NCI-H1092 treated with DMSO at 0.1 percent for 48 hours (cell line): ENCODE results near the gene ZNF791.
"Not testable (repeated sequence)": the region's sequence is repeated elsewhere in the genome, so short reads cannot be mapped to it uniquely, and the experiment has no call there.

ENCODE experiments used
- DNase-seq: peaks from one replicate; lab custom pipeline; 2025; lab: John Stamatoyannopoulos, UW

Gene ZNF791

GRCh38 chr19:12610540-12611360 lies at the start of gene ZNF791, which contains the start of gene ZNF490:
Gene ZNF791 (plus strand): TSS chr19:12610920. CDS start chr19:12611080, 160 bp downstream.
Gene ZNF490 (minus strand): TSS chr19:12610813. CDS start chr19:12610680, 133 bp downstream.
- peak; percentile 97 for DNase-seq

DNA sequence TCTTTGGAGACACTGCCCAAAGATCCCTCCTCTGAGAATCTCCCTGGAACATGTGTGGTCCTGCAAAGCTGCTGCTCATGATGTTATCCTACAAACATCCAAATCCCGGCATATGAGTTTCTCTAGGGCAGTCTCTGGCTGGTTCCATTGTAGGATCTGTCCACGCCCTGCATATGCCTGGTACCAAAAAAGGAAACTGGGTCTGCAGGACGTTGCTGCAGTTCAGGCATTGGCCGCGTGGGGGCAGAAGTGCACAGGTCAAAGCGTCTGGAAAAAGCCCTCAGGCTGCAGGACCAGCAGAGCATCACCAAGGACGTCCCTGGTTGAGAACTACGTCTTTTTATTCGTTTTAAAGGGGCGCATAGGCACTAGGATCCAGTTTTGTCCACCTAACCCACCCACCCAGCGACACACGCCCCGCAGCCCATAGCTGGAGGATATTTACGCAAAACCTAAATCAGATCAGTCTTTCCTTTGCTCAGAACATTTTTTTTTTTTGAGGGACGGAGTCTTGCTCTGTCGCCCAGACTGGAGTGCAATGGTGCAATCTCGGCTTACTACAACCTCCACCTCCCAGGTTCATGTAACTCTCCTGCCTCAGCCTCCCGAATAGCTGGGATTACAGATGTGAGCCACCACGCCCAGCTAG lies 46.6 kb upstream of the ZNF791 start:
- DNase-seq = peak; percentile 75

- DNase-seq = not testable (repeated sequence)
These were observed 44.3 kb upstream of the ZNF791 start for GRCh38 chr19:12566380-12566779.

GRCh38 chr19:12567951-12568350 lies 42.8 kb upstream of the ZNF791 start:
- no peak for DNase-seq

DNA sequence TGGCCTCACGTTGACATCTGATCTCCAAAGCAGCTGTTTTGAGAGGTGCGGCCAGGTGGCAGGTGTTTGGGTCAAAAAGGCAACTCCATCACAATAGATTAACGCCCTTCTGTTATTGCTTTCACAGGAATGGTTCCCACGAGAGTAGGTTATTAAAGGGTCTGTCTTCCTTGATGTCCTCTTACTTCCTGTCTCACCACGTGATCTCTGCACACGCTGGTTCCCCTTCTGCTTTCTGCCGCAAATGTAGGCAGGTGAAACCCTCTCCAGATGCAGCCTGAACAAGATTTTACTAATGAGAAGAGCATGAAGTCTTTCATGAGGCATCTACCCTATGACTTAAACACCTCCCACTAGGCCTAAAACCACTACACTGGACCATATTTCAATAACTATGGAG lies 36.7 kb upstream of the ZNF791 start:
- peak; percentile 2 for DNase-seq

GRCh38 chr19:12578641-12579040 lies 32.1 kb upstream of the ZNF791 start:
- no peak for DNase-seq

- DNase-seq = no peak
These were observed 30.5 kb upstream of the ZNF791 start for GRCh38 chr19:12580180-12580694.

GRCh38 chr19:12581100-12581499 lies 29.6 kb upstream of the ZNF791 start:
- DNase-seq = no peak

DNA sequence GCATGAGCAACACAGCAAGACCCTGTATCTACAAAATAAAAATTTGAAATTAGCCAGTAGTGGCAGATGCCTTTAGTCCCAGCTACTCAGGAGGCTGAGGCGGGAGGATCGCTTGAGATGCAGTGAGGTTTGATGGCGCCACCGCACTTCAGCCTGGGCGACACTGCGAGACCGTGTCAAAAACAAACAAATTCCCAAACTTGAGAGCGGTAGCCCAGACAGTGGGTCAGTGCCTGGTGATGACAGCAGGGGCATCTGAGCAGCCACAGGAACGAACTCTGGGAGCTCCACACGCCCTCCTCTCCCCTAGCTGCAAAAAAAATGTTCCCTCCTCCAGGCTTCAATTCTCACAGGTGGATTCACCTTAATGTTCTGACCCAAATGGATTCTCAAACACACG lies 14.2 kb upstream of the ZNF791 start:
- DNase-seq = no peak

DNA sequence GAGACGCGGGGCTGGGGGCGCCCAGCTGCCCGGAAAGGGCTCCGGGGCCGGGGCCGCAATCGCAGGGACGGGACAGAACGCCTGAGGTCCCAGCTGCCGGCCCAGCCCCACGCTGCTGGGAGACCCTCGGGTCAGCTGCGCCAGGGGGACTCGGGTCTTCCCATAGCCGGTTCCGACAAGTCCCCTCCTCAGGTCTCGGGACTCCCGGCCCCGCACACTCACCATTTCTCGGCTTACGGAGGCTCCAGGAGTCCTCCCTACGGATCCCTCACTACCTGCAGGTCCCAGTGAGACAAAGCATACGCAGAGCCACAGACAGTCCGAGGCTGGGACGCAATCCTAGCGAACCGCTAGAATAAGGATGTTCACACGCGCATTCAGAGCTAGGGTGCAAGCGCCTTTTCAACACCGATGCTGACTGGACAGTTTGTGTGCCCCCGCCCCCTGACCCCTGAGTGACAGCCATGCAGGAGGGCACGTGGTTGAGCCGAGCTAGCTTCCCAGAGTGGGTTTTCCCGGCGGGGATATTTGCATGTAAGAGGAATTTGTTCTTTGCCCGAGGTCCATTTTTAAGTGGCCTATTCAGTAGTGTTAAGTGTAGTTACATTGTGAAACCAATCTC lies 13.7 kb upstream of the ZNF791 start:
- no peak for DNase-seq

DNA sequence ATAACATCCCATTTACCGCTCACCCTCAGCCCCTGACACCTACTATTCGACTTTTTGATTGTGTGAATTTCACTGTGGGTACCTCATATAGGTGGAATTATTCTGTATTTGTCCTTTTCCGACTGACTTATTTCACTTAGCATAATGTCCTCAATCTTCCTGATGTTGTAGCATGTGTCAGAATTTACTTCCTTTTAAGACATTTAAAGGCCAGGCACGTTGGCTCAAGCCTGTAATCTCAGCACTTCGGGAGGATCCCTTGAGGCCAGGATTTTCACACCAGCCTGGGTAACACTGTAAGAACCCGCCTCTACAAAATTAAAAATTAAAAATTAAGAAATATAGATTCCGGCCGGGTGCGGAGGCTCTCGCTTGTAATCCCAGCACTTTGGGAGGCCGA lies 13.1 kb upstream of the ZNF791 start:
- DNase-seq = no peak

DNA sequence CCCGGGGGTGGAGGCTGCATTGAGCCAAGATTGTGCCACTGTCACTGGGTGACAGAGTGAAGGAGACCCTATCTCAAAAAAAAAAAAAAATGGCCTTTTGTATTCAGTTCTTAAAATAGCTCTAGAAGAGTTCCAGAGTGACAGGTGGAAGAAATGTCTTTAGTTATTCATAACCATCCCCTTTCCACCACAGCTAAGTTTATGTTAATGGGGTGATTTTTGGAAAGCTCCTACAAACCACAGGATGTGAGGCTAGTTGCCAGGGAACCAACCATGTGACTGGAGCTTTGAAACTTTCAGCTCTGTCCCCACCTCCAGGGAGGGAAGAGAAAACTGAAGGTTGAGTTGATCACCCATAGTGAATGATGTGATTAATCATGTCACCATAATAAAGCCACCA lies 7.0 kb upstream of the ZNF791 start:
- no peak for DNase-seq

DNA sequence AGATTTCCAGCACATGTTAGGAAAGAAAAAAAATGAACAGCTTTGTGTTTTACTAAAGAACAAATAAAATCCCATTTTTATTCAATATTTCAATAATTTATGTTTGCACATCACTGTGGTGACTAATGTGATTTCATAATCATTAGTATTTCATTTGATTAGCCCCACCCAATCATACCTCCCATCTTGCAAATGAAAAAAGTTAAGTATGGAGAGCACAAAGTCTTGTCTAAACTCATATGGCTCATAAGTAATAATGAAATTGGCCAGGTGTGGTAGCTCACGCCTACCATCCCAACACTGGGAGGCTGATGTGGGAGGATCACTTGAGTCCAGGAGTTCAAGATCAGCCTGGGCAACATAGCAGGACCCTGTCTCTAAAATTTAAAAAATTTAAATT lies 3.9 kb upstream of the ZNF791 start:
- no peak for DNase-seq

DNA sequence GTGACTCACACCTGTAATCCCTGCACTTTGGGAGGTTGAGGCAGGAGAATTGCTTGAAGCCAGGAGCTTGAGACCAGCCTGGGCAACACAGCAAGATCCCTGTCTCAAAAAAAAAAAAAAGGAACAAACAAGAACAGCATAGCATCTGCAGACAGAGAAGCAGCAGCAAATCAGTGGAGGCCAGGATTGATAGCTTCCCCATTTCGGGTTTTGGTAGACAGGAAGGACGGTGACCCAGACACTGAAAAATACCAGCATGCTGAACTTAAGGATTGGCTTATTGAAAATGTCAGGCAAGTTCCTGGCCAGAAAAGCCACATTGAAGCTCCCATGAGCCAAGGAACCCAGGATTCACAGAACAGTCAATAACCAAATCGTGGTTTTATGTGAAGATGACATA lies 3.1 kb upstream of the ZNF791 start:
- no peak for DNase-seq

DNA sequence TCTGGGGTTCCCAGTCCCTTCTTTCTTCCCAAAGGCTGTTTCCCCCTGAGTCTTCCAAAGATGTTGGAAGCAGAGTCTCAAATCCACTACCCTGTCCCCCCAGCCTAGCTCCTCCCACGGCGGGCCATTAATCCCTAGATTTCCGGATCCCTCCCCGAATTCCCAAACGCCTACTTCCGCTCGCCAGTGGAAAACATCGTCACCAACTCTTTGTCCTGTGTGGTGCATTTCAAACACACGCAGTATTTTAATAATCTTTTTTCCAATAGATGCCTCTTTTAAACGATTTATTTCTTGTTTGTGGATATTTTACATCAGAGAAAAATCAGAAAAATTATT lies 610 bp downstream of the ZNF791 start:
- peak; percentile 48 for DNase-seq

DNA sequence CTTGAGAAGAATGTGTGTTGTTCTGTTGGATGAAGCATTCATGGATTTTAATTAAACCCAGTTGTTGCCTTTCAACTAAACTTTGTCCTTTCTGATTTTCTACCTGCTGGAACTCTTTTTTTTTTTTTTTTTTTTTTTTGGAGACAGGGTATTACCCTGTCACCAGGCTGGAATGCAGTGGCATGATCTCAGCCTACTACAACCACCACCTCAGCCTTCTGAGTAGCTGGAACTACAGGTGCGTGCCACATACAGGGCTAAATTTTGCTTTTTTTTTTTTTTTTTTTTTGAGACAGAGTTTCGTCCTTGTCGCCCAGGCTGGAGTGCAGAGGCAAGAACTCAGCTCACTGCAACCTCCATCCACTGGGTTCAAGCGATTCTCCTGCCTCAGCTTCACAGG lies 6.9 kb downstream of the ZNF791 start:
- DNase-seq = no peak

DNA sequence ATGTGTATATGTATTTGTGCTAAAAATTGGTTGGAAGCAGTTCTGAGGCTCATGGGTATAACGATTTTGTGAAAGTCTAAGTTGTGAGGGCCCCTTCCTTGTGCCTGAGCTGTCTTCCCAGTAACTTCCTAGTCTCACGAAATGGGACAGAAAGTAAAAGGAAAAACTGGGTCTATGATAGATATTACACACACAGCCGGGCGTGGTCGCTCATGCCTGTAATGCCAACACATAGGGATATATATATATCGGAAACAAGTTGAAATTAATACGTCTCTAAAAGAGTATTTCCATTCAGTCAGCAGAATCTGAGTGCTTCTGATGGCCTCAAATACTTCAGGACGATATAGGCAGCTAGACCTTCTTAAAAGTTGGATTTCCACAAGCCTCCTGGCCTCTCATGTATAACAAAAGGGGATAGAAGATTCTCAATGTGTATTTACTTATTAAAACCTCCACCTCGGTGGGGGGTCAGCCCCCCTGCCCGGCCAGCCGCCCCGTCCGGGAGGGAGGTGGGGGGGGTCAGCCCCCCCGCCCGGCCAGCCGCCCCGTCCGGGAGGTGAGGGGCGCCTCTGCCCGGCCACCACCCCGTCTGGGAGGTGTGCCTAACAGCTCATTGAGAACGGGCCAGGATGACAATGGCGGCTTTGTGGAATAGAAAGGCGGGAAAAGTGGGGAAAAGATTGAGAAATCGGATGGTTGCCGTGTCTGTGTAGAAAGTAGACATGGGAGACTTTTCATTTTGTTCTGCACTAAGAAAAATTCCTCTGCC lies 10.7 kb downstream of the ZNF791 start:
- not testable (repeated sequence) for DNase-seq

- no peak for DNase-seq
These were observed 12.8 kb downstream of the ZNF791 start for GRCh38 chr19:12623361-12624031.

DNA sequence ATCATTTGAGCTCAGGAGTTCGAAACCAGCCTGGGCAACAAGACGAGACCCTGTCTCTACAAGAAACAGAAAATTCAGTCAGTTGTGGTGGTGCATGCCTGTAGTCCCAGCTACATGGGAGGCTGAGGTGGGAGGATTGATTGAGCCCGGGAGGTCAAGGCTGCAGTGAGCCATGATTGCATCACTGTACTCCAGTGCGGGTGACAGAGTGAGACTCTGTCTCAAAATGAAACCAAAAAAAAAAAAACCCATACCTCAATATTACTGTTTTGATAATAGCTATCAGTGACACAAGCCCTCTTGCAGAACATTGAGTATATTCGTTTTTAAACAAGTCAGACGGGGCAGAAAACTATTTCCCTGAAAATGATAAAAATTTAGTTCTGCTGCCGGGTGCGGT lies 16.2 kb downstream of the ZNF791 start:
- DNase-seq = no peak

- DNase-seq = no peak
These were observed 17.6 kb downstream of the ZNF791 start for GRCh38 chr19:12628040-12629022.
